ENCODE results near the gene PGF. TPM values are rescaled to one million over a fixed set of nuclear protein-coding genes. Genes with fewer than 3 reads are reported as not detected.

PGF gene
- total and polyA plus RNA-seq, 2 of the 13 experiments (the other 11 are each of a cell fraction or from before 2014, with no cell fraction given), result 10.7 to 27.5 TPM

GRCh38 chr14:74955229-74956026 lies at the start of gene PGF (continued):
- TF ChIP-seq, protein P1, sequence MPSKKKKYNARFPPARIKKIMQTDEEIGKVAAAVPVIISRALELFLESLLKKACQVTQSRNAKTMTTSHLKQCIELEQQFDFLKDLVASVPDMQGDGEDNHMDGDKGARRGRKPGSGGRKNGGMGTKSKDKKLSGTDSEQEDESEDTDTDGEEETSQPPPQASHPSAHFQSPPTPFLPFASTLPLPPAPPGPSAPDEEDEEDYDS (CRISPR knock-in tag; IDR thresholded peaks at IDR 0.05), result peak; percentile 91
- TF ChIP-seq CREB1 (IDR thresholded peaks at IDR 0.05) (no peak), CREB1 (CRISPR knock-in tag; IDR thresholded peaks at IDR 0.05) (no peak), ZNF44 (CRISPR knock-in tag; IDR thresholded peaks at IDR 0.05) (no peak), ZNF556 (CRISPR knock-in tag; IDR thresholded peaks at IDR 0.05; ENCODE audit: borderline replicate concordance) (no peak), TMF1 (CRISPR knock-in tag; IDR thresholded peaks at IDR 0.05; ENCODE audit: low read depth) (0 out of 2 replicates have a peak, but pooled peaks have one; percentile 50), POGK (CRISPR knock-in tag; conservative IDR thresholded peaks at IDR 0.05) (peak; percentile 70), KDM5A (IDR thresholded peaks at IDR 0.05; ENCODE audit: borderline replicate concordance, low read length) (no peak), RXRA (CRISPR knock-in tag; IDR thresholded peaks at IDR 0.05) (peak; percentile 17; the same call in 1 of the 2 replicates), ZNF616 (CRISPR knock-in tag; IDR thresholded peaks at IDR 0.05; ENCODE audit: low read depth) (peak; percentile 33; the same call in 1 of the 2 replicates), SNAI1 (CRISPR knock-in tag; IDR thresholded peaks at IDR 0.05; ENCODE audit: borderline replicate concordance) (no peak), ZNF577 (CRISPR knock-in tag; IDR thresholded peaks at IDR 0.05; ENCODE audit: borderline replicate concordance, low read depth) (no peak), ZNF501 (CRISPR knock-in tag; IDR thresholded peaks at IDR 0.05) (no peak), ZSCAN29 (CRISPR knock-in tag; conservative IDR thresholded peaks at IDR 0.05) (no peak), ZMYM4 (CRISPR knock-in tag; IDR thresholded peaks at IDR 0.05) (0 out of 2 replicates have a peak, but pooled peaks have one; percentile 9), ZNF530 (CRISPR knock-in tag; IDR thresholded peaks at IDR 0.05; ENCODE audit: low read depth) (no peak), ZBTB14 (CRISPR knock-in tag; IDR thresholded peaks at IDR 0.05) (no peak), GZF1 (CRISPR knock-in tag; IDR thresholded peaks at IDR 0.05) (no peak), PHF21A (CRISPR knock-in tag; IDR thresholded peaks at IDR 0.05) (peak; percentile 41; the same call in 1 of the 2 replicates)
- TF ChIP-seq, protein P2, sequence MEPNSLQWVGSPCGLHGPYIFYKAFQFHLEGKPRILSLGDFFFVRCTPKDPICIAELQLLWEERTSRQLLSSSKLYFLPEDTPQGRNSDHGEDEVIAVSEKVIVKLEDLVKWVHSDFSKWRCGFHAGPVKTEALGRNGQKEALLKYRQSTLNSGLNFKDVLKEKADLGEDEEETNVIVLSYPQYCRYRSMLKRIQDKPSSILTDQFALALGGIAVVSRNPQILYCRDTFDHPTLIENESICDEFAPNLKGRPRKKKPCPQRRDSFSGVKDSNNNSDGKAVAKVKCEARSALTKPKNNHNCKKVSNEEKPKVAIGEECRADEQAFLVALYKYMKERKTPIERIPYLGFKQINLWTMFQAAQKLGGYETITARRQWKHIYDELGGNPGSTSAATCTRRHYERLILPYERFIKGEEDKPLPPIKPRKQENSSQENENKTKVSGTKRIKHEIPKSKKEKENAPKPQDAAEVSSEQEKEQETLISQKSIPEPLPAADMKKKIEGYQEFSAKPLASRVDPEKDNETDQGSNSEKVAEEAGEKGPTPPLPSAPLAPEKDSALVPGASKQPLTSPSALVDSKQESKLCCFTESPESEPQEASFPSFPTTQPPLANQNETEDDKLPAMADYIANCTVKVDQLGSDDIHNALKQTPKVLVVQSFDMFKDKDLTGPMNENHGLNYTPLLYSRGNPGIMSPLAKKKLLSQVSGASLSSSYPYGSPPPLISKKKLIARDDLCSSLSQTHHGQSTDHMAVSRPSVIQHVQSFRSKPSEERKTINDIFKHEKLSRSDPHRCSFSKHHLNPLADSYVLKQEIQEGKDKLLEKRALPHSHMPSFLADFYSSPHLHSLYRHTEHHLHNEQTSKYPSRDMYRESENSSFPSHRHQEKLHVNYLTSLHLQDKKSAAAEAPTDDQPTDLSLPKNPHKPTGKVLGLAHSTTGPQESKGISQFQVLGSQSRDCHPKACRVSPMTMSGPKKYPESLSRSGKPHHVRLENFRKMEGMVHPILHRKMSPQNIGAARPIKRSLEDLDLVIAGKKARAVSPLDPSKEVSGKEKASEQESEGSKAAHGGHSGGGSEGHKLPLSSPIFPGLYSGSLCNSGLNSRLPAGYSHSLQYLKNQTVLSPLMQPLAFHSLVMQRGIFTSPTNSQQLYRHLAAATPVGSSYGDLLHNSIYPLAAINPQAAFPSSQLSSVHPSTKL (CRISPR knock-in tag; IDR thresholded peaks at IDR 0.05), result 0 out of 2 replicates have a peak, but pooled peaks have one; percentile 12
- TF ChIP-seq, protein P3, sequence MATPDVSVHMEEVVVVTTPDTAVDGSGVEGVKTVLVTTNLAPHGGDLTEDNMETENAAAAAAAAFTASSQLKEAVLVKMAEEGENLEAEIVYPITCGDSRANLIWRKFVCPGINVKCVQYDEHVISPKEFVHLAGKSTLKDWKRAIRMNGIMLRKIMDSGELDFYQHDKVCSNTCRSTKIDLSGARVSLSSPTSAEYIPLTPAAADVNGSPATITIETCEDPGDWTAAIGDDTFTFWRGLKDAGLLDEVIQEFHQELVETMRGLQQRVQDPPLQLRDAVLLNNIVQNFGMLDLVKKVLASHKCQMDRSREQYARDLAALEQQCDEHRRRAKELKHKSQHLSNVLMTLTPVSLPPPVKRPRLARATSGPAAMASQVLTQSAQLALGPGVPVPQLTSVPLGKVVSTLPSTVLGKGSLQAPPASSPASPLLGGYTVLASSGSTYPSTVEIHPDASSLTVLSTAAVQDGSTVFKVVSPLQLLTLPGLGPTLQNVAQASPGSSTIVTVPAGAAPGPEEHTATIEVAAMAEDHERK (CRISPR knock-in tag; IDR thresholded peaks at IDR 0.05; ENCODE audit: low read depth), result no peak
